IMR-90 (cell line): ENCODE results near the gene CHCT1.
"Not testable (repeated sequence)": the region's sequence is repeated elsewhere in the genome, so short reads cannot be mapped to it uniquely, and the experiment has no call there.

Experiments used
- CHD1 ChIP-seq: IDR thresholded peaks from 2 replicates; pipeline ENCODE4 v1.6.1; 2012; ENCODE audit warnings: low read depth, low read length, improper control_type of control experiment
- CTCF ChIP-seq: conservative IDR thresholded peaks from 2 replicates; pipeline ENCODE4 v1.5.1; 2012; ENCODE audit warnings: mild to moderate bottlenecking, low read depth, low read length, improper control_type of control experiment
- RFX5 ChIP-seq: IDR thresholded peaks from 2 replicates; pipeline ENCODE4 v1.8.0; 2012; ENCODE audit warnings: low read depth, mild to moderate bottlenecking, low read length, moderate library complexity

GRCh38 chr17:60419003-60419402, 3.3 kb upstream of the CHCT1 start:
- TF ChIP-seq CHD1, RFX5, CTCF: not testable (repeated sequence)
